Thyroid gland (tissue), 4 donors: Measurements from ENCODE around the gene MITF. TPM values are rescaled to one million over a fixed set of nuclear protein-coding genes. Genes with fewer than 3 reads are reported as not detected.
"Not testable (repeated sequence)": the region's sequence is repeated elsewhere in the genome, so short reads cannot be mapped to it uniquely, and the experiment has no call there.

Experiments used
- DNase-seq, 2 donors: peaks; one replicate each; pipeline ENCODE4 v3.0.0-alpha.2; 2019
- H3K27ac ChIP-seq, 3 donors: fragments of 200-600 bp; sonication (generic); 1 replicate in 2 of 3; 2 replicates in 1 of 3; pipeline ENCODE4 v1.5.1; 2016 to 2019; ENCODE audit warnings: mild to moderate bottlenecking in 1 of 3, moderate library complexity in 1 of 3
- H3K27me3 ChIP-seq: fragments of 200-600 bp; sonication (generic); one replicate; pipeline ENCODE4 v1.5.1; 2019
- H3K36me3 ChIP-seq, 2 donors: fragments of 200-600 bp; sonication (generic); one replicate each; pipeline ENCODE4 v1.5.1; 2016 to 2019
- H3K4me1 ChIP-seq, 2 donors: fragments of 200-600 bp; sonication (generic); one replicate each; pipeline ENCODE4 v1.5.1; 2017 to 2019
- H3K4me3 ChIP-seq, 3 donors: fragments of 200-600 bp; sonication (generic); replicated peaks in 1 of 3; 1 replicate in 2 of 3; 2 replicates in 1 of 3; pipeline ENCODE4 v1.5.1; 2016; ENCODE audit warnings: mild to moderate bottlenecking in 1 of 3
- H3K9me3 ChIP-seq: fragments of 200-600 bp; sonication (generic); one replicate; pipeline ENCODE4 v1.5.1; 2017
- CTCF ChIP-seq, 6 experiments: fragments of 200-600 bp in 3 of 6; fragments of 450-650 bp in 3 of 6; sonication (generic) in 3 of 6; IDR thresholded peaks; one replicate each; pipeline ENCODE4 v1.5.1; 2016 to 2019; ENCODE audit warnings: antibody characterized with exemption in 6 of 6, mild to moderate bottlenecking in 2 of 6, inconsistent platforms in 1 of 6, moderate library complexity in 1 of 6
- POLR2A ChIP-seq, 2 donors: fragments of 450-650 bp; IDR thresholded peaks; one replicate each; pipeline ENCODE4 v1.6.1; 2017; ENCODE audit warnings: antibody characterized with exemption in 2 of 2, mild to moderate bottlenecking in 2 of 2, moderate library complexity in 1 of 2
- WGBS, 2 donors: methylation state at CpG; one replicate each; pipeline ENCODE4 v1.1.5; 2017; 5-methylcytosine and 5-hydroxymethylcytosine counted together
- intact Hi-C: fragments of 100-400 bp; cut with DNase I; formaldehyde crosslinking; loops from one replicate; pipeline ENCODE4 v1.15.1; 2023
- total RNA-seq, 4 donors: library from RNA; depleted of rRNA; stranded (reverse); fragments of >200 nt; gene quantifications; one replicate each; pipeline ENCODE4 v1.2.3, GENCODE V29; 2016

MITF gene
- total RNA-seq, 4 donors from 2014 or later: 22.4 to 52.1 (median 26.4) TPM

GRCh38 chr3:69791106-69791505, 51.8 kb downstream of the MITF start:
- WGBS, 2 donors: 18 to 24% methylated on average over 6 of the region's 6 CpGs
- intact Hi-C loops: loop anchor here (5.0 kb wide), 1 partner anchor 99 kb away; no protein-coding TSS in a partner anchor
- Histone ChIP-seq H3K27me3 (no peaks in the 10 kb centered on the region), H3K4me1 (peaks cover 32 to 41% of the 10 kb centered on the region in 2 donors), H3K36me3 (no peaks in the 10 kb centered on the region), H3K27ac (peak overlapping the region in 2 of 3 donors; percentile 41 to 48), H3K9me3 (no peaks in the 10 kb centered on the region), H3K4me3 (no peak overlapping the region)
- TF ChIP-seq POLR2A (IDR thresholded peaks at IDR 0.05) (no peak), CTCF (IDR thresholded peaks at IDR 0.05) (peak in 1 of 6 experiments; percentile 11)
- peak; percentile 73 to 76 for DNase-seq

- Histone ChIP-seq H3K27ac (peak overlapping the region in 2 of 3 donors; percentile 41 to 48), H3K4me1 (peaks cover 24 to 33% of the 10 kb centered on the region in 2 donors), H3K27me3 (no peaks in the 10 kb centered on the region), H3K4me3 (no peak overlapping the region), H3K9me3 (no peaks in the 10 kb centered on the region), H3K36me3 (no peaks in the 10 kb centered on the region)
- intact Hi-C loops: loop anchor here (5.0 kb wide), 1 partner anchor 100 kb away; no protein-coding TSS in a partner anchor
- TF ChIP-seq CTCF (IDR thresholded peaks at IDR 0.05): peak in 3 of 6 experiments; percentile 47 to 69 (median 64)
- TF ChIP-seq POLR2A (IDR thresholded peaks at IDR 0.05): no peak
- 50 to 63% methylated on average over 3 of the region's 3 CpGs for WGBS, 2 donors
- no peak for DNase-seq
Measured at GRCh38 chr3:69791919-69792399, 52.7 kb downstream of the MITF start.

- 87 to 96% methylated on average over 4 of the region's 4 CpGs for WGBS, 2 donors
- H3K36me3 ChIP-seq, H3K27ac ChIP-seq, H3K9me3 ChIP-seq, DNase-seq, intact Hi-C loops, H3K4me3 ChIP-seq, H3K27me3 ChIP-seq: not testable (repeated sequence)
- peaks cover 8 to 16% of the 10 kb centered on the region in 2 donors for H3K4me1 ChIP-seq
Measured at GRCh38 chr3:69796126-69796525, 56.9 kb downstream of the MITF start.

GRCh38 chr3:69803681-69804270, 64.5 kb downstream of the MITF start:
- no peak for DNase-seq
- intact Hi-C loops: no loop called here
- Histone ChIP-seq H3K36me3 (no peaks in the 10 kb centered on the region), H3K27ac (no peak overlapping the region), H3K27me3 (no peaks in the 10 kb centered on the region), H3K4me1 (no peaks in the 10 kb centered on the region), H3K9me3 (no peaks in the 10 kb centered on the region), H3K4me3 (no peak overlapping the region)
- WGBS, 2 donors: 88 to 93% methylated on average over 4 of the region's 4 CpGs
- TF ChIP-seq CTCF (IDR thresholded peaks at IDR 0.05) (no peak), POLR2A (IDR thresholded peaks at IDR 0.05) (no peak)

- 85 to 96% methylated on average over 4 of the region's 4 CpGs for WGBS, 2 donors
- H3K4me1 ChIP-seq: no peaks in the 10 kb centered on the region
Measured at GRCh38 chr3:69805491-69805890, 66.2 kb downstream of the MITF start.

More at GRCh38 chr3:69805491-69805890, 66.2 kb downstream of the MITF start:
- Histone ChIP-seq H3K4me3 (no peak overlapping the region), H3K9me3 (no peaks in the 10 kb centered on the region), H3K27ac (no peak overlapping the region), H3K36me3 (no peaks in the 10 kb centered on the region), H3K27me3 (no peaks in the 10 kb centered on the region)
- intact Hi-C loops: no loop called here
- no peak for DNase-seq
- TF ChIP-seq CTCF (IDR thresholded peaks at IDR 0.05): no peak
- no peak for TF ChIP-seq POLR2A (IDR thresholded peaks at IDR 0.05)
